Liver (tissue), 9 donors: ENCODE measurements around the gene KLHL2. TPM values are rescaled to one million over a fixed set of nuclear protein-coding genes. Genes with fewer than 3 reads are reported as not detected.
"Not testable (repeated sequence)": the region's sequence is repeated elsewhere in the genome, so short reads cannot be mapped to it uniquely, and the experiment has no call there.

ENCODE experiments used
- DNase-seq: peaks from one replicate; pipeline ENCODE4 v3.0.0-alpha.2; 2017; ENCODE audit warnings: low spot score
- H3K27ac ChIP-seq, 2 donors: one replicate each; pipeline ENCODE4 v1.7.0; 2013; ENCODE audit warnings: inconsistent platforms in 2 of 2, low read length in 2 of 2, control low read depth in 1 of 2, low read depth in 1 of 2, mild to moderate bottlenecking in 1 of 2
- H3K27me3 ChIP-seq, 4 donors: one replicate each; pipeline versions ENCODE4 v1.6.1 to v1.7.0; 2013; ENCODE audit warnings: low read length in 3 of 4, inconsistent platforms in 1 of 4, mild to moderate bottlenecking in 1 of 4, moderate library complexity in 1 of 4; ENCODE audit not compliant: control insufficient read depth in 4 of 4, insufficient read depth in 4 of 4
- H3K36me3 ChIP-seq, 4 donors: one replicate each; pipeline versions ENCODE4 v1.6.1 to v1.7.0; 2013; ENCODE audit warnings: low read length in 3 of 4, mild to moderate bottlenecking in 3 of 4, low read depth in 1 of 4, moderate library complexity in 1 of 4; ENCODE audit not compliant: control insufficient read depth in 4 of 4, insufficient read depth in 3 of 4
- H3K4me1 ChIP-seq, 4 donors: one replicate each; pipeline versions ENCODE4 v1.6.1 to v1.7.0; 2013; ENCODE audit warnings: low read length in 3 of 4, mild to moderate bottlenecking in 3 of 4, moderate library complexity in 1 of 4; ENCODE audit not compliant: control insufficient read depth in 4 of 4, insufficient read depth in 4 of 4
- H3K4me3 ChIP-seq, 3 donors: one replicate each; pipeline versions ENCODE4 v1.6.1 to v1.7.0; 2013; ENCODE audit warnings: low read length in 3 of 3, control low read depth in 1 of 3, low read depth in 1 of 3, mild to moderate bottlenecking in 1 of 3
- H3K9ac ChIP-seq, 2 donors: one replicate each; pipeline ENCODE4 v1.7.0; 2013; ENCODE audit warnings: low read length in 2 of 2, mild to moderate bottlenecking in 2 of 2, moderate library complexity in 2 of 2, control low read depth in 1 of 2, low read depth in 1 of 2
- H3K9me3 ChIP-seq, 4 donors: one replicate each; pipeline versions ENCODE4 v1.6.1 to v1.7.0; 2013; ENCODE audit warnings: low read length in 3 of 4; ENCODE audit not compliant: control insufficient read depth in 4 of 4
- ATF3 ChIP-seq: IDR thresholded peaks from 2 replicates; pipeline ENCODE4 v1.6.1; 2016; ENCODE audit warnings: antibody characterized with exemption
- EGR1 ChIP-seq, 2 donors: IDR thresholded peaks; 2 replicates each; pipeline ENCODE4 v1.6.1; 2016 to 2018; ENCODE audit warnings: antibody characterized with exemption in 2 of 2, low read depth in 2 of 2
- HNF4A ChIP-seq, 2 donors: conservative IDR thresholded peaks; 2 replicates each; pipeline ENCODE4 v1.6.1; 2016; ENCODE audit warnings: antibody characterized with exemption in 2 of 2, mild to moderate bottlenecking in 2 of 2
- HNF4G ChIP-seq: IDR thresholded peaks from 2 replicates; pipeline ENCODE4 v1.6.1; 2016; ENCODE audit warnings: antibody characterized with exemption
- MAX ChIP-seq: IDR thresholded peaks from 2 replicates; pipeline ENCODE4 v1.6.1; 2016; ENCODE audit warnings: antibody characterized with exemption
- NR2F2 ChIP-seq: IDR thresholded peaks from 2 replicates; pipeline ENCODE4 v1.6.1; 2016; ENCODE audit warnings: antibody characterized with exemption
- RAD21 ChIP-seq, 2 donors: IDR thresholded peaks; 2 replicates each; pipeline ENCODE4 v1.6.1; 2016; ENCODE audit warnings: antibody characterized with exemption in 2 of 2, mild to moderate bottlenecking in 2 of 2
- REST ChIP-seq: IDR thresholded peaks from 2 replicates; pipeline ENCODE4 v1.6.1; 2016; ENCODE audit warnings: antibody characterized with exemption, mild to moderate bottlenecking
- RXRA ChIP-seq, 2 donors: IDR thresholded peaks; 2 replicates each; pipeline ENCODE4 v1.6.1; 2017 to 2018; ENCODE audit warnings: antibody characterized with exemption in 2 of 2, mild to moderate bottlenecking in 1 of 2
- WGBS: extraction: QIAGEN DNeasy Blood & Tissue Kit; methylation state at CpG from one replicate; pipeline ENCODE4 v1.1.7; 2013; 5-methylcytosine and 5-hydroxymethylcytosine counted together
- polyA plus RNA-seq, 2 donors: library from polyadenylated mRNA; stranded (reverse) in 1 of 2; unstranded in 1 of 2; fragments of 200-250 nt in 1 of 2; fragments of >200 nt in 1 of 2; fragmentation: Nextera tagmentation in 1 of 2; extraction: Ambion mirVana in 1 of 2; gene quantifications; one replicate each; pipeline versions ENCODE4 v1.2.1 to v1.2.3, GENCODE V29; 2013 to 2015
- total RNA-seq, 2 donors: library from RNA; depleted of rRNA; stranded (reverse); fragments of >200 nt; gene quantifications; one replicate each; pipeline ENCODE4 v1.2.3, GENCODE V29; 2014
- donor health status: healthy.
- donor health status: healthy.
- donor health status: healthy.
- donor health status: healthy.
- donor health status: healthy.

Gene KLHL2
- total and polyA plus RNA-seq, 4 donors = 10.0 to 37.9 (median 13.6) TPM

- Histone ChIP-seq H3K9me3 (no peaks in the 10 kb centered on the region), H3K27me3 (no peaks in the 10 kb centered on the region), H3K27ac (no peak overlapping the region), H3K4me1 (peaks cover 0 to 63% (median 46%) of the 10 kb centered on the region in 4 donors), H3K9ac (peak overlapping the region in 1 of 2 donors; percentile 25), H3K4me3 (no peak overlapping the region), H3K36me3 (peaks cover 6 to 39% (median 28%) of the 10 kb centered on the region in 4 donors)
- peak; percentile 67 for TF ChIP-seq NR2F2
- TF ChIP-seq HNF4A (conservative IDR thresholded peaks at IDR 0.05) = peak; percentile 91 to 96
- TF ChIP-seq ATF3 = no peak
- peak; percentile 69 to 84 for TF ChIP-seq RXRA (IDR thresholded peaks at IDR 0.05)
- TF ChIP-seq HNF4G = peak; percentile 72
- no peak for TF ChIP-seq MAX
- TF ChIP-seq RAD21 (IDR thresholded peaks at IDR 0.05) = peak in 1 of 2 donors; percentile 15
- TF ChIP-seq EGR1 (IDR thresholded peaks at IDR 0.05; ENCODE audit: low read depth in 2 of 2) = no peak
- WGBS = 47% methylated on average over 3 of the region's 3 CpGs
- DNase-seq = no peak
These were observed 127.9 kb downstream of the KLHL2 start for GRCh38 chr4:165335163-165335703.

GRCh38 chr4:165336743-165337142 lies 129.4 kb downstream of the KLHL2 start:
- Histone ChIP-seq H3K9ac (no peak overlapping the region), H3K4me3 (no peak overlapping the region), H3K27me3 (no peaks in the 10 kb centered on the region), H3K9me3 (no peaks in the 10 kb centered on the region), H3K27ac (no peak overlapping the region), H3K36me3 (peaks cover 6 to 52% (median 42%) of the 10 kb centered on the region in 4 donors), H3K4me1 (peaks cover 0 to 49% (median 41%) of the 10 kb centered on the region in 4 donors)
- no peak for DNase-seq
- WGBS = 52% methylated on average over 6 of the region's 6 CpGs
- TF ChIP-seq REST = no peak
- no peak for TF ChIP-seq MAX
- TF ChIP-seq EGR1 (IDR thresholded peaks at IDR 0.05; ENCODE audit: low read depth in 2 of 2) = no peak
- TF ChIP-seq HNF4A (conservative IDR thresholded peaks at IDR 0.05) = peak in 1 of 2 donors; percentile 8
- no peak for TF ChIP-seq RAD21 (IDR thresholded peaks at IDR 0.05)
- no peak for TF ChIP-seq ATF3

- H3K4me3 ChIP-seq, H3K4me1 ChIP-seq, DNase-seq, H3K27me3 ChIP-seq, H3K9me3 ChIP-seq, H3K9ac ChIP-seq, H3K27ac ChIP-seq: not testable (repeated sequence)
- WGBS = 95% methylated on average over 5 of the region's 5 CpGs
- peaks cover 7 to 45% (median 37%) of the 10 kb centered on the region in 4 donors for H3K36me3 ChIP-seq
These were observed 135.0 kb downstream of the KLHL2 start for GRCh38 chr4:165342340-165342739.
